Measurements from ENCODE around the gene CCR7.

DNA sequence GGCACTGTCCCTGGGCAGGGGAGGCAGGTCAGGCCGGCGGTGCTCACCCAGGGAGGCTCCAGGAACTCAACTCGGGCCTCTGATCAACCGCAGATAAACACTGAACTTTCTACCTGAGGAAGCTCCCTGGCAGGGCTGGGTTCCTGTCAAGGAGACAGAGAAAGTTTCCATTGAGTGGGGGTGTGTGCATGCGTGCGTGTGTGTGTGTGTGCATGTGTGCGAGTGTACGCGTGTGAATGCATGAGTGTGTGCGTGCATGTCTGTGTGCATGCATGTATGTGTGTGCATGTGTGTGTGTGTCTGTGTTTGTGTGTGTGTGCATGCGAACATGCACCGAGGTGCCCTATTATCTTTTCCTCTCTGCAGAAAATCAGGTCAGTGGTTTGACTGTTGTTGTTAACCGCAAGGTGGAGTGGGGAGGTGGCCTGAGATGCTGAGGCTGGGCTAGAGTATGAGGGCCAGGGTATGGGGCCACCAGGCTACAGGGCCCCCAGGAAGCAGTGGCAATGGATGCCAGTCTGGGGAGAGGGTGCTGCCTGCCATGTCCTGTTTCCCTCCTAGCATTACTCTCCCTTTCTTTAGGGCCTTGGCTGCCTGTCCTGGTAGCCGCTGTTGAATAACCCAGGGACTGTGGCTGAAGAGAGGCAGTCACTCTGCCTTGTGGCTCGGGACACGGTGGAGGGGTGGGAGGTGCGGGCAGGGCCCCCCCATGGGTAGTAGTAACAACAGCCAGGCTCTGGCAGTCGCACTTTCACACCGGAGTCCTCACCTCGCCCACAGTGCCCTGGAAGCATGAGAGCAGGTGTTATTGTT is 24.0 kb downstream of the CCR7 start:
- TF ChIP-seq, protein P1, sequence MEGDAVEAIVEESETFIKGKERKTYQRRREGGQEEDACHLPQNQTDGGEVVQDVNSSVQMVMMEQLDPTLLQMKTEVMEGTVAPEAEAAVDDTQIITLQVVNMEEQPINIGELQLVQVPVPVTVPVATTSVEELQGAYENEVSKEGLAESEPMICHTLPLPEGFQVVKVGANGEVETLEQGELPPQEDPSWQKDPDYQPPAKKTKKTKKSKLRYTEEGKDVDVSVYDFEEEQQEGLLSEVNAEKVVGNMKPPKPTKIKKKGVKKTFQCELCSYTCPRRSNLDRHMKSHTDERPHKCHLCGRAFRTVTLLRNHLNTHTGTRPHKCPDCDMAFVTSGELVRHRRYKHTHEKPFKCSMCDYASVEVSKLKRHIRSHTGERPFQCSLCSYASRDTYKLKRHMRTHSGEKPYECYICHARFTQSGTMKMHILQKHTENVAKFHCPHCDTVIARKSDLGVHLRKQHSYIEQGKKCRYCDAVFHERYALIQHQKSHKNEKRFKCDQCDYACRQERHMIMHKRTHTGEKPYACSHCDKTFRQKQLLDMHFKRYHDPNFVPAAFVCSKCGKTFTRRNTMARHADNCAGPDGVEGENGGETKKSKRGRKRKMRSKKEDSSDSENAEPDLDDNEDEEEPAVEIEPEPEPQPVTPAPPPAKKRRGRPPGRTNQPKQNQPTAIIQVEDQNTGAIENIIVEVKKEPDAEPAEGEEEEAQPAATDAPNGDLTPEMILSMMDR (IDR thresholded peaks at IDR 0.05) = no peak
- no peak for TF ChIP-seq POLR2AphosphoS5 (IDR thresholded peaks at IDR 0.05)

All from suprapubic skin (tissue), 3 donors.